Prostate gland (tissue), 2 donors: Measurements from ENCODE around the gene SLC23A3.
A peak's percentile ranks its signal among the peaks of the same experiment; 100 is the strongest.

Experiments
- POLR2A ChIP-seq: fragments of 450-650 bp; IDR thresholded peaks from one replicate; pipeline ENCODE4 v1.6.1; 2016; ENCODE audit warnings: antibody characterized with exemption, mild to moderate bottlenecking
- POLR2AphosphoS5 ChIP-seq: sonication (generic); formaldehyde crosslinking; IDR thresholded peaks from one replicate; pipeline ENCODE4 v1.6.1; 2017; ENCODE audit warnings: antibody characterized with exemption
- TF ChIP-seq, protein P1 (sequence below), 4 experiments: fragments of 200-600 bp in 2 of 4; fragments of 450-650 bp in 2 of 4; sonication (generic) in 2 of 4; IDR thresholded peaks; 1 replicate in 3 of 4; 2 replicates in 1 of 4; pipeline ENCODE4 v1.5.1; 2016 to 2019; ENCODE audit warnings: antibody characterized with exemption in 4 of 4, mild to moderate bottlenecking in 2 of 4, moderate library complexity in 2 of 4

- TF ChIP-seq, protein P1, sequence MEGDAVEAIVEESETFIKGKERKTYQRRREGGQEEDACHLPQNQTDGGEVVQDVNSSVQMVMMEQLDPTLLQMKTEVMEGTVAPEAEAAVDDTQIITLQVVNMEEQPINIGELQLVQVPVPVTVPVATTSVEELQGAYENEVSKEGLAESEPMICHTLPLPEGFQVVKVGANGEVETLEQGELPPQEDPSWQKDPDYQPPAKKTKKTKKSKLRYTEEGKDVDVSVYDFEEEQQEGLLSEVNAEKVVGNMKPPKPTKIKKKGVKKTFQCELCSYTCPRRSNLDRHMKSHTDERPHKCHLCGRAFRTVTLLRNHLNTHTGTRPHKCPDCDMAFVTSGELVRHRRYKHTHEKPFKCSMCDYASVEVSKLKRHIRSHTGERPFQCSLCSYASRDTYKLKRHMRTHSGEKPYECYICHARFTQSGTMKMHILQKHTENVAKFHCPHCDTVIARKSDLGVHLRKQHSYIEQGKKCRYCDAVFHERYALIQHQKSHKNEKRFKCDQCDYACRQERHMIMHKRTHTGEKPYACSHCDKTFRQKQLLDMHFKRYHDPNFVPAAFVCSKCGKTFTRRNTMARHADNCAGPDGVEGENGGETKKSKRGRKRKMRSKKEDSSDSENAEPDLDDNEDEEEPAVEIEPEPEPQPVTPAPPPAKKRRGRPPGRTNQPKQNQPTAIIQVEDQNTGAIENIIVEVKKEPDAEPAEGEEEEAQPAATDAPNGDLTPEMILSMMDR (IDR thresholded peaks at IDR 0.05), result peak in 1 of 4 experiments; percentile 5
- TF ChIP-seq POLR2A (no peak), POLR2AphosphoS5 (no peak)
These were observed 6.3 kb upstream of the SLC23A3 start for GRCh38 chr2:219175928-219176817.
